SU-DHL-6 (cell line): ENCODE data around the gene SERAC1.

ENCODE experiments used
- H2AFZ ChIP-seq: fragments of 200-600 bp; sonication (generic); 2 replicates; pipeline ENCODE4 v1.6.1; 2014; ENCODE audit warnings: low read depth, mild to moderate bottlenecking, moderate library complexity, mixed read lengths, antibody characterized with exemption, low read length; ENCODE audit not compliant: severe bottlenecking
- H3F3A ChIP-seq: fragments of 200-600 bp; shearing (Covaris generic); 2 replicates; pipeline ENCODE4 v1.6.0; 2016; ENCODE audit warnings: antibody characterized with exemption, mild to moderate bottlenecking; ENCODE audit not compliant: insufficient read depth
- H3K27ac ChIP-seq: fragments of 200-600 bp; sonication (generic); 2 replicates; pipeline ENCODE4 v1.5.1; 2016; ENCODE audit warnings: low read depth, mild to moderate bottlenecking, low read length, moderate library complexity, mixed read lengths
- H3K27me3 ChIP-seq: fragments of 200-600 bp; sonication (generic), shearing (Covaris generic); 2 replicates; pipeline ENCODE4 v1.6.0; 2014; ENCODE audit warnings: mild to moderate bottlenecking, low read length
- H3K36me3 ChIP-seq: fragments of 200-600 bp; sonication (generic); 2 replicates; pipeline ENCODE4 v1.6.1; 2014; ENCODE audit warnings: mild to moderate bottlenecking, low read length, mixed read lengths
- H3K4me2 ChIP-seq: fragments of 300-600, 200-600 bp; shearing (Covaris generic), sonication (generic); 2 replicates; pipeline ENCODE4 v1.6.0; 2014; ENCODE audit warnings: low read length, low read depth, mild to moderate bottlenecking; ENCODE audit not compliant: poor library complexity, severe bottlenecking
- H3K4me3 ChIP-seq: fragments of 200-600 bp; sonication (generic); 2 replicates; pipeline ENCODE4 v1.5.1; 2014; ENCODE audit warnings: antibody characterized with exemption, low read length, mild to moderate bottlenecking, mixed read lengths; ENCODE audit not compliant: insufficient read depth, poor library complexity, severe bottlenecking
- H3K79me2 ChIP-seq: fragments of 200-600 bp; sonication (generic); 2 replicates; pipeline ENCODE4 v1.6.1; 2014; ENCODE audit warnings: mild to moderate bottlenecking, low read length, moderate library complexity; ENCODE audit not compliant: insufficient read depth
- H3K9ac ChIP-seq: fragments of 200-600 bp; sonication (generic); 2 replicates; pipeline ENCODE4 v1.7.0; 2014; ENCODE audit warnings: mild to moderate bottlenecking, low read length
- H3K9me2 ChIP-seq: fragments of 200-600 bp; sonication (generic); replicated peaks from 2 replicates; pipeline ENCODE4 v1.6.1; 2014; ENCODE audit warnings: low read length; ENCODE audit not compliant: insufficient read depth
- H3K9me3 ChIP-seq: fragments of 200-600 bp; sonication (generic); 2 replicates; pipeline ENCODE4 v1.6.1; 2014; ENCODE audit warnings: low read length, mixed read lengths; ENCODE audit not compliant: insufficient read depth
- H4K20me1 ChIP-seq: fragments of 200-600 bp; sonication (generic); 2 replicates; pipeline ENCODE4 v1.6.1; 2014; ENCODE audit warnings: low read depth, mild to moderate bottlenecking, antibody characterized with exemption, low read length, moderate library complexity, mixed read lengths
- CTCF ChIP-seq: fragments of 200-600 bp; sonication (generic); IDR thresholded peaks from one replicate; pipeline ENCODE4 v1.5.1; 2017; ENCODE audit warnings: antibody characterized with exemption, mild to moderate bottlenecking, low read length, moderate library complexity; ENCODE audit not compliant: insufficient read depth, poor library complexity, severe bottlenecking
- EZH2phosphoT487 ChIP-seq: fragments of 200-600 bp; sonication (generic), shearing (Covaris generic); conservative IDR thresholded peaks from 2 replicates; pipeline ENCODE4 v1.6.1; 2018; ENCODE audit warnings: mild to moderate bottlenecking, antibody characterized with exemption, low read length, moderate library complexity, mixed read lengths

SERAC1 gene

GRCh38 chr6:158066136-158066781 is 101.8 kb downstream of the SERAC1 start:
- no peak overlapping the region for H3K4me2 ChIP-seq
- H3K9ac ChIP-seq, result no peak overlapping the region
- H3K9me2 ChIP-seq, result no peaks in the 10 kb centered on the region
- H3K79me2 ChIP-seq, result no peaks in the 10 kb centered on the region
- H3K4me3 ChIP-seq, result no peak overlapping the region
- no peaks in the 10 kb centered on the region for H3K36me3 ChIP-seq
- no peaks in the 10 kb centered on the region for H3K9me3 ChIP-seq
- H2AFZ ChIP-seq, result no peak overlapping the region
- H3F3A ChIP-seq, result no peaks in the 10 kb centered on the region
- H4K20me1 ChIP-seq, result no peaks in the 10 kb centered on the region
- H3K27ac ChIP-seq, result no peak overlapping the region
- H3K27me3 ChIP-seq, result no peaks in the 10 kb centered on the region
- no peak for TF ChIP-seq EZH2phosphoT487
- no peak for TF ChIP-seq CTCF

GRCh38 chr6:158064725-158065251 is 103.3 kb downstream of the SERAC1 start:
- Histone ChIP-seq H3K36me3 (no peaks in the 10 kb centered on the region), H2AFZ (no peak overlapping the region), H3K9ac (no peak overlapping the region), H3K79me2 (no peaks in the 10 kb centered on the region), H3K9me3 (no peaks in the 10 kb centered on the region), H3K27ac (no peak overlapping the region), H4K20me1 (no peaks in the 10 kb centered on the region), H3K4me2 (no peak overlapping the region), H3F3A (no peaks in the 10 kb centered on the region), H3K27me3 (no peaks in the 10 kb centered on the region), H3K9me2 (no peaks in the 10 kb centered on the region), H3K4me3 (no peak overlapping the region)
- TF ChIP-seq EZH2phosphoT487, result no peak
- no peak for TF ChIP-seq CTCF

GRCh38 chr6:158063736-158064135 is 104.3 kb downstream of the SERAC1 start:
- no peak overlapping the region for H3K4me2 ChIP-seq
- H3F3A ChIP-seq, result no peaks in the 10 kb centered on the region
- H3K79me2 ChIP-seq, result no peaks in the 10 kb centered on the region
- no peak overlapping the region for H3K4me3 ChIP-seq
- H4K20me1 ChIP-seq, result no peaks in the 10 kb centered on the region
- H3K27me3 ChIP-seq, result no peaks in the 10 kb centered on the region
- no peak for TF ChIP-seq EZH2phosphoT487
- TF ChIP-seq CTCF, result no peak
- no peak overlapping the region for H3K9ac ChIP-seq
- H3K9me3 ChIP-seq, result no peaks in the 10 kb centered on the region
- no peaks in the 10 kb centered on the region for H3K36me3 ChIP-seq
- H2AFZ ChIP-seq, result no peak overlapping the region
- H3K27ac ChIP-seq, result no peak overlapping the region
- H3K9me2 ChIP-seq, result no peaks in the 10 kb centered on the region
